Activated CD4-positive, alpha-beta memory T cell treated with anti-CD3 and anti-CD28 coated beads for 36 hours (primary cell): ENCODE data around the gene VPS72. TPM values are rescaled to one million over a fixed set of nuclear protein-coding genes. Genes with fewer than 3 reads are reported as not detected.
A peak's percentile ranks its signal among the peaks of the same experiment; 100 is the strongest.
"Not testable (repeated sequence)": the region's sequence is repeated elsewhere in the genome, so short reads cannot be mapped to it uniquely, and the experiment has no call there.

Source experiments
- CTCF ChIA-PET: fragments of 350-600 bp; sonication (Branson Sonifier 250); formaldehyde crosslinking; loops from one replicate; lab custom pipeline; 2021; ENCODE audit warnings: antibody characterized with exemption, inconsistent platforms; lab: Charles Lee
- POLR2A ChIA-PET: fragments of 350-600 bp; sonication (Branson Sonifier 250); formaldehyde crosslinking; loops from one replicate; lab custom pipeline; 2021; ENCODE audit warnings: antibody characterized with exemption; lab: Charles Lee
- DNase-seq: peaks from one replicate; pipeline ENCODE4 v3.0.0-alpha.2; 2020
- H3K27ac Mint-ChIP-seq: one replicate; pipeline ENCODE4 v1.8.0; 2021; ENCODE audit warnings: mixed read lengths
- H3K27me3 Mint-ChIP-seq: one replicate; pipeline ENCODE4 v1.8.0; 2021; ENCODE audit warnings: mixed read lengths
- H3K36me3 Mint-ChIP-seq: one replicate; pipeline ENCODE4 v1.8.0; 2021; ENCODE audit warnings: mixed read lengths
- H3K4me1 Mint-ChIP-seq: one replicate; pipeline ENCODE4 v1.8.0; 2021; ENCODE audit warnings: low read depth, mixed read lengths
- H3K4me3 Mint-ChIP-seq: one replicate; pipeline ENCODE4 v1.8.0; 2021; ENCODE audit warnings: mild to moderate bottlenecking, mixed read lengths
- H3K9me3 Mint-ChIP-seq: one replicate; pipeline ENCODE4 v1.8.0; 2021; ENCODE audit warnings: mixed read lengths
- intact Hi-C: fragments of 100-400 bp; cut with micrococcal nuclease; formaldehyde crosslinking; loops from one replicate; pipeline ENCODE4 v1.15.1; 2023
- total RNA-seq, 2 experiments: library from RNA; stranded (reverse); gene quantifications; one replicate each; pipeline ENCODE4 v1.2.3, GENCODE V29; 2021

VPS72 gene
- total RNA-seq, 2 experiments from 2014 or later: 77.6 to 80.4 TPM

DNA sequence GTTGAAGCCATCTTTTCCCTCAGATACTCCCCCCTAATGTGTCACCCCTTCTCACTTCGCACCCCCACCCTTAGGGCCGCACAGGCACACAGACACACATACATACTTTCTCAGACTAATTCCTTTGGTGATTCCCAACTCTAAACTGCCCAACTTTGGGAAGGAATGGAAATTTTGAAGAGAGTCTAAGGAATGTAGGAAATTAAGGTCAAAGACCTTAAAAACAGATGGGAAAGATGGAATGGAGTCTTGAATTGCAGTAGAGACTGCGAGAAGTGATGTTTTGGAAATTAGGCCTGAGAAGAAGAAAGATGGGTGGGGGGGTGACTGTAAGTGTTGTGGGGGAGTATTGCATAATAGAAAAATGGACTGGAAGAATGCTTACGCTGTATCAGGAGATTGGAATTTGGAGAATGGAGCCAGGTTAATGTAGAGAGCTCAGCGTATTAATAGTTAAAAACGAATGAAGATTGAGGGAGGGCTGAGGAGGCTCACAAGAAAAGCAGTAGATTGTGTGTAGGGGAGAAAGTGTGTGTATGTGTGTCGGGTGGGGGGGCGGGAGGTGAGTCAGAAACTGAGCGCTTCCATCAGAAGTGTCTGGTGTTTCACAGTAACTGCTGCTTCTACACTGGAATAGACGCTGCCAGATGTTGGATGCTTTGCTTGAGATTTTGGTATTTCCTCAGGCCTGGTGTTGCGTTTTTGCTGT, 10.0 kb upstream of the VPS72 start:
- CTCF ChIA-PET: interaction anchor here (0.7 to 2.0 kb wide), 6 partner anchors 10 to 141 kb away, joined by 3 to 10 read pairs (median 5); partner anchors contain the start of gene VPS72
- POLR2A ChIA-PET: interaction anchor here (0.9 to 1.8 kb wide), 6 partner anchors 10 to 82 kb away, joined by 3 to 11 read pairs (median 4); partner anchors contain the start of genes PSMD4 and VPS72
- Mint-ChIP-seq H3K27ac (peak overlapping the region; percentile 96), H3K36me3 (peaks cover 17% of the 10 kb centered on the region), H3K4me3 (peak overlapping the region; percentile 99), H3K9me3 (no peaks in the 10 kb centered on the region), H3K27me3 (no peaks in the 10 kb centered on the region), H3K4me1 (peaks cover 45% of the 10 kb centered on the region)
- peak; percentile 47 for DNase-seq
- intact Hi-C loops: loop anchor here (2.0 to 5.0 kb wide), 6 partner anchors 43 to 257 kb away; partner anchors contain the start of genes CDC42SE1, PI4KB, POGZ and PSMB4

- H3K4me1 Mint-ChIP-seq: peaks cover 37% of the 10 kb centered on the region
- intact Hi-C loops: loop anchor here (1.0 to 5.0 kb wide), 10 partner anchors 8 to 259 kb away; partner anchors contain the start of genes CDC42SE1, LYSMD1, PI4KB and POGZ
Observed at GRCh38 chr1:151198254-151199127, 8.5 kb upstream of the VPS72 start, which contains the start of gene PIP5K1A. Gene PIP5K1A, plus strand, starts transcription at chr1:151198552. Its CDS starts 445 bp downstream, at chr1:151198997.

DNA sequence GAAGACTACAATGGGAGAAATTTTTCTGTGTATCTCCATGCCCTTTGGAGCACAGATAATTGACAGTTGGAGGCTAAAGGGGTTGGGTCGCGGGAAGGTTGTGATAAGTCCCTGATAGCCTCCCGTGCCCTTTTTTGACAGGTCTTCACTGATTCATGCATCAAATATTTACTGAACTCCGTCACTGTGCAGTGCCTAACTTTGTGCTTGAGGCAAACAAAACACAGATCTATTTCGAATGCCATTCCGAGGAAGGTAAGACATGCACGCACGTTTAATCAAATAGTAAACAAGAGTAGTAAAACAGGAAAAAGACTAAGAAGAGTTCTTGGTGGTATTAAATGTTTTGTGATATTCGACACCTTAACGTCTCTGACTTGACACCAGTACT, 7.9 kb upstream of the VPS72 start:
- no peak for DNase-seq
- H3K27me3 Mint-ChIP-seq: no peaks in the 10 kb centered on the region
- peak overlapping the region; percentile 96 for H3K27ac Mint-ChIP-seq
- H3K9me3 Mint-ChIP-seq: no peaks in the 10 kb centered on the region
- H3K4me3 Mint-ChIP-seq: peak overlapping the region; percentile 99
- ChIA-PET POLR2A (interaction anchor here (1.1 to 1.8 kb wide), 2 partner anchors 57 to 84 kb away, joined by 7 to 8 read pairs; partner anchors contain the start of gene PSMD4), CTCF (interaction anchor here (1.4 to 1.6 kb wide), 2 partner anchors 54 to 143 kb away, joined by 5 to 6 read pairs; no protein-coding TSS in a partner anchor)
- peaks cover 37% of the 10 kb centered on the region for H3K4me1 Mint-ChIP-seq
- peaks cover 17% of the 10 kb centered on the region for H3K36me3 Mint-ChIP-seq
- intact Hi-C loops: loop anchor here (1.0 to 5.0 kb wide), 10 partner anchors 8 to 259 kb away; partner anchors contain the start of genes CDC42SE1, LYSMD1, PI4KB and POGZ

More at GRCh38 chr1:151198254-151199127, 8.5 kb upstream of the VPS72 start, which contains the start of gene PIP5K1A:
- Mint-ChIP-seq H3K4me3 (peak within 1 kb of the TSS; percentile 99), H3K27ac (peak within 1 kb of the TSS; percentile 96), H3K9me3 (no peaks in the 10 kb centered on the region), H3K36me3 (peaks cover 17% of the 10 kb centered on the region), H3K27me3 (no peaks in the 10 kb centered on the region)
- ChIA-PET POLR2A (interaction anchor here (0.6 to 1.8 kb wide), 9 partner anchors 8 to 115 kb away, joined by 3 to 11 read pairs (median 3); partner anchors contain the start of genes LYSMD1, PSMD4, SCNM1 and VPS72), CTCF (interaction anchor here (0.8 to 1.7 kb wide), 4 partner anchors 9 to 142 kb away, joined by 3 to 10 read pairs (median 6); partner anchors contain the start of genes VPS72 and ZNF687)
- DNase-seq: peak; percentile 99

DNA sequence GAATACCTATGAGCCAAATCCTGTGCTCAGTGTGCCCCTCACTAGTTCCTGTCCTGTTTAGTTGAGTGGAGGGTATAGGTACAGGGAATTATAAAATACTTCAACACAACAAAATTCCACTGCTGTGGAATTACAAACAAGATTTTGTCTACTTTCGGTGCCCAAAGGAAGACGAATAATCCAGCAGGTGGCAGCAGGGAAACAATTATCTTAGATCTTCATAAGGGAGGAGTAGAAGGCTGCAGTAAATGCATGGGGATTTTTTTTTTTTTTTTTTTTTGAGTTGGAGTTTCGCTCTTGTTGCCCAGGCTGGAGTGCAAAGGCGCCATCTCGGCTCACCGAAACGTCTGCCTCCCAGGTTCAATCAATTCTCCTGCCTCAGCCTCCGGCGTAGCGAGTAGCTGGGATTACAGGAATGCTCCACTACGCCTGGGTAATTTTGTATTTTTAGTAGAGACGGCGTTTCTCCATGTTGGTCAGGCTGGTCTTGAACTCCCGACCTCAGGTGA, 6.3 kb upstream of the VPS72 start:
- peaks cover 29% of the 10 kb centered on the region for H3K4me1 Mint-ChIP-seq
- H3K27ac Mint-ChIP-seq: no peak overlapping the region
- H3K36me3 Mint-ChIP-seq: peaks cover 17% of the 10 kb centered on the region
- no peaks in the 10 kb centered on the region for H3K9me3 Mint-ChIP-seq
- intact Hi-C loops: loop anchor here (1.0 to 5.0 kb wide), 6 partner anchors 39 to 261 kb away; partner anchors contain the start of genes PI4KB, POGZ, PSMB4 and RFX5
- peak overlapping the region; percentile 47 for H3K4me3 Mint-ChIP-seq
- ChIA-PET POLR2A (no interaction called here), CTCF (interaction anchor here (0.7 to 5.4 kb wide), 3 partner anchors 56 to 145 kb away, joined by 3 to 32 read pairs (median 5); no protein-coding TSS in a partner anchor)
- H3K27me3 Mint-ChIP-seq: no peaks in the 10 kb centered on the region
- DNase-seq: peak; percentile 66

DNA sequence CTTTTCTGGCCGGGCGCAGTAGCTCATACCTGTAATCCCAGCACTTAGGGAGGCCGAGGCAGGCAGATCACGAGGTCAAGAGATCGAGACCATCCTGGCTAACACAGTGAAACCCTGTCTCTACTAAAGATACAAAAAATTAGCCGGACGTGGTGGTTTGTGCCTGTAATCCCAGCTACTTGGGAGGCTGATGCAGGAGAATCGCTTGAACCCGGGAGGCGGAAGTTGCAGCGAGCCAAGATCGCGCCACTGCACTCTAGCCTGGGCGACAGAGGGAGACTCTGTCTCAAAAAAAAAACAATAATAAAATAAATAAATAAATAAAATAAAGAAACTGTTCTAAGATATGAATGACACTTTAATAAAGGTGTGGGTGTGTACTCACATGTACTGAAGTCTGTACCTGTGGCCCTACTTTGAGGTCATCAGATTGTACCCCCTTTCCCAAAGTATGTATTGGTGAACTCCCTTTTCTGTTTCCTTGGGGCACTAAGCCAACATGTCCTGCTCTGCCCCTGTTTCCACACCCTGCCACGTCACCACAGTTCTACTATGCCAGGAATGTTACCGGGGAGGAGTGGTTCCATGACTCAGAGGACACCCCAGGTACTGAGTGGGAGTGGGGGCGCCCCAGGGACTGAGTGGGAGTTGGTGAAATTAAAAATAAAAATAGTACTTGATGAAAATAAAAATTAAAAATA, 5.0 kb upstream of the VPS72 start:
- H3K27ac Mint-ChIP-seq, H3K27me3 Mint-ChIP-seq, H3K4me3 Mint-ChIP-seq, H3K9me3 Mint-ChIP-seq: not testable (repeated sequence)
- intact Hi-C loops: loop anchor here (5.0 kb wide), 5 partner anchors 38 to 262 kb away; partner anchors contain the start of genes PI4KB, POGZ, PSMB4 and RFX5
- Mint-ChIP-seq H3K4me1 (peaks cover 29% of the 10 kb centered on the region), H3K36me3 (peaks cover 15% of the 10 kb centered on the region)
- DNase-seq: peak; percentile 33
- CTCF ChIA-PET: interaction anchor here (0.6 to 5.4 kb wide), 9 partner anchors 38 to 708 kb away, joined by 3 to 32 read pairs (median 4); partner anchors contain the start of genes PSMD4 and TNFAIP8L2
- POLR2A ChIA-PET: interaction anchor here (0.6 kb wide), 1 partner anchor 97 kb away, joined by 3 read pairs; no protein-coding TSS in a partner anchor

DNA sequence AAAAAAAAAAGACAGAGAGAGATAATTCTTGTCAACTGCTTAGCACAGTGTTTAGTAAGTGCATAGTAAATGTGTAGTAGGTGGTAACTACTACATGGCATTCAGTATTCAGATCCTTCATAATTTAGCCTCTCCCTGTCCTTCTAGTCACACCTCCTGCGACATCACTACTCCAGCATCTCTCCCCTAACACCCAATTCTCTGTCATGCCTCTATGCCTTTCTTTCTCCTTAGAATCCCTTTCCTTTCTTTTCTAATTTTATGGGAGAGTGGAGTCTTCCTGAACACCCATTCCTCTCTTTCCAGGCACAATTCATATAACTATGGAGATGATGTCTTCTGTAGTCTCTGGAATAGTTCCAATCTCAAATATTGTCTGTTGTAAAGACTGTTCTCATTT, 3.9 kb upstream of the VPS72 start:
- Mint-ChIP-seq H3K9me3 (no peaks in the 10 kb centered on the region), H3K27me3 (no peaks in the 10 kb centered on the region), H3K27ac (no peak overlapping the region), H3K4me1 (peaks cover 26% of the 10 kb centered on the region), H3K4me3 (no peak overlapping the region), H3K36me3 (peaks cover 8% of the 10 kb centered on the region)
- ChIA-PET CTCF (interaction anchor here (0.7 to 5.4 kb wide), 2 partner anchors 58 to 147 kb away, joined by 3 to 32 read pairs; no protein-coding TSS in a partner anchor), POLR2A (no interaction called here)
- DNase-seq: no peak
- intact Hi-C loops: no loop called here

- Mint-ChIP-seq H3K4me1 (peaks cover 29% of the 10 kb centered on the region), H3K27me3 (no peaks in the 10 kb centered on the region), H3K9me3 (no peaks in the 10 kb centered on the region), H3K27ac (no peak overlapping the region), H3K4me3 (no peak overlapping the region), H3K36me3 (peaks cover 4% of the 10 kb centered on the region)
- CTCF ChIA-PET: interaction anchor here (5.4 kb wide), 1 partner anchor 59 kb away, joined by 32 read pairs; no protein-coding TSS in a partner anchor
- POLR2A ChIA-PET: interaction anchor here (0.6 kb wide), 1 partner anchor 23 kb away, joined by 3 read pairs; no protein-coding TSS in a partner anchor
- no peak for DNase-seq
- intact Hi-C loops: no loop called here
Observed at GRCh38 chr1:151193304-151193703, 3.3 kb upstream of the VPS72 start.

DNA sequence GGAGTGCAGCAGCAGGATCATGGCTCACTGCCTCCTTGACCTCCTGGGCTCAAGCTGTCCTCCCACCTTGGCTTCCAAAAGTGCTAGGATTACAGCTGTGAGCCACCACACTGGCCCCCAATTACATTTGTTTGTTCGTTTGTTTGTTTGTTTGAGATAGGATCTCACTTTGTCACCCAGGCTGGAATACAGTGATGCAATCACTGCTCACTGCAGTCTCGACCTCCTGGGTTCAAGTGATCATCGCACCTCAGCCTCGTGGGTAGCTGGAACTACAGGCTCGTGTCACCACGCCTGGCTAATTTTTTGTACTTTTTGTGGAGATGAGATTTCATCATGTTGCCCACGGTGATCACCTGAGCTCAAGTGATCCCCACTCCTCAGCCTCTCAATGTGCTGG, 2.0 kb upstream of the VPS72 start:
- Mint-ChIP-seq H3K9me3 (no peaks in the 10 kb centered on the region), H3K27ac (no peak overlapping the region), H3K27me3 (no peaks in the 10 kb centered on the region), H3K36me3 (peaks cover 2% of the 10 kb centered on the region), H3K4me1 (peaks cover 25% of the 10 kb centered on the region), H3K4me3 (no peak overlapping the region)
- ChIA-PET POLR2A (no interaction called here), CTCF (interaction anchor here (5.4 kb wide), 1 partner anchor 60 kb away, joined by 32 read pairs; no protein-coding TSS in a partner anchor)
- no peak for DNase-seq
- intact Hi-C loops: no loop called here

GRCh38 chr1:151188667-151189066, 1.3 kb downstream of the VPS72 start:
- Mint-ChIP-seq H3K27ac (peak overlapping the region; percentile 94), H3K4me1 (peaks cover 22% of the 10 kb centered on the region), H3K4me3 (peak overlapping the region; percentile 97), H3K36me3 (peaks cover 15% of the 10 kb centered on the region)
- intact Hi-C loops, H3K27me3 Mint-ChIP-seq, DNase-seq, H3K9me3 Mint-ChIP-seq: not testable (repeated sequence)
- ChIA-PET CTCF (interaction anchor here (2.8 kb wide), 1 partner anchor 88 kb away, joined by 17 read pairs; no protein-coding TSS in a partner anchor), POLR2A (interaction anchor here (1.3 to 2.2 kb wide), 2 partner anchors 22 to 66 kb away, joined by 6 to 7 read pairs; partner anchors contain the start of gene PSMD4)

GRCh38 chr1:151187205-151187604, 2.8 kb downstream of the VPS72 start:
- H3K9me3 Mint-ChIP-seq: no peaks in the 10 kb centered on the region
- peaks cover 25% of the 10 kb centered on the region for H3K36me3 Mint-ChIP-seq
- no peaks in the 10 kb centered on the region for H3K27me3 Mint-ChIP-seq
- H3K27ac Mint-ChIP-seq: no peak overlapping the region
- peaks cover 22% of the 10 kb centered on the region for H3K4me1 Mint-ChIP-seq
- ChIA-PET POLR2A (interaction anchor here (1.3 kb wide), 1 partner anchor 12 kb away, joined by 4 read pairs; no protein-coding TSS in a partner anchor), CTCF (interaction anchor here (1.0 to 1.3 kb wide), 3 partner anchors 30 to 153 kb away, joined by 3 to 5 read pairs (median 4); partner anchors contain the start of gene TNFAIP8L2)
- intact Hi-C loops: no loop called here
- DNase-seq: no peak
- H3K4me3 Mint-ChIP-seq: no peak overlapping the region
